Rectal smooth muscle tissue (tissue), 1 donor: ENCODE measurements around the gene SLC6A20.
"Not testable (repeated sequence)": the region's sequence is repeated elsewhere in the genome, so short reads cannot be mapped to it uniquely, and the experiment has no call there.

Experiments used
- H3K27ac ChIP-seq: one replicate; pipeline ENCODE4 v1.7.0; 2013; ENCODE audit warnings: low read depth, low read length, inconsistent platforms
- H3K27me3 ChIP-seq: one replicate; pipeline ENCODE4 v1.7.0; 2013; ENCODE audit warnings: low read length; ENCODE audit not compliant: control insufficient read depth, insufficient read depth
- H3K36me3 ChIP-seq: one replicate; pipeline ENCODE4 v1.7.0; 2013; ENCODE audit warnings: low read length; ENCODE audit not compliant: control insufficient read depth, insufficient read depth
- H3K4me1 ChIP-seq: one replicate; pipeline ENCODE4 v1.7.0; 2013; ENCODE audit warnings: low read length; ENCODE audit not compliant: control insufficient read depth, insufficient read depth
- H3K4me3 ChIP-seq: one replicate; pipeline ENCODE4 v1.7.0; 2013; ENCODE audit warnings: low read length
- H3K9ac ChIP-seq: one replicate; pipeline ENCODE4 v1.7.0; 2013; ENCODE audit warnings: low read length

Gene SLC6A20

GRCh38 chr3:45759851-45760250 is 36.5 kb downstream of the SLC6A20 start:
- H3K9ac ChIP-seq, result no peak overlapping the region
- no peaks in the 10 kb centered on the region for H3K4me1 ChIP-seq
- H3K4me3 ChIP-seq, result no peak overlapping the region
- H3K27me3 ChIP-seq, result no peaks in the 10 kb centered on the region
- no peaks in the 10 kb centered on the region for H3K36me3 ChIP-seq
- no peak overlapping the region for H3K27ac ChIP-seq

GRCh38 chr3:45758871-45759270 is 37.5 kb downstream of the SLC6A20 start:
- Histone ChIP-seq H3K36me3 (no peaks in the 10 kb centered on the region), H3K4me3 (no peak overlapping the region), H3K27me3 (no peaks in the 10 kb centered on the region), H3K9ac (no peak overlapping the region), H3K27ac (no peak overlapping the region), H3K4me1 (no peaks in the 10 kb centered on the region)

GRCh38 chr3:45757141-45757540 is 39.2 kb downstream of the SLC6A20 start:
- H3K27me3 ChIP-seq, H3K4me3 ChIP-seq, H3K27ac ChIP-seq, H3K36me3 ChIP-seq, H3K4me1 ChIP-seq, H3K9ac ChIP-seq: not testable (repeated sequence)

GRCh38 chr3:45756055-45756454 is 40.3 kb downstream of the SLC6A20 start:
- no peaks in the 10 kb centered on the region for H3K36me3 ChIP-seq
- H3K9ac ChIP-seq, result no peak overlapping the region
- no peak overlapping the region for H3K4me3 ChIP-seq
- H3K27ac ChIP-seq, result no peak overlapping the region
- no peaks in the 10 kb centered on the region for H3K27me3 ChIP-seq
- H3K4me1 ChIP-seq, result no peaks in the 10 kb centered on the region

- Histone ChIP-seq H3K27ac (no peak overlapping the region), H3K36me3 (no peaks in the 10 kb centered on the region), H3K27me3 (no peaks in the 10 kb centered on the region), H3K4me1 (no peaks in the 10 kb centered on the region), H3K9ac (no peak overlapping the region), H3K4me3 (no peak overlapping the region)
Measured at GRCh38 chr3:45754461-45754860, 41.9 kb downstream of the SLC6A20 start.

- H3K4me3 ChIP-seq, result no peak overlapping the region
- H3K9ac ChIP-seq, result no peak overlapping the region
- no peak overlapping the region for H3K27ac ChIP-seq
- no peaks in the 10 kb centered on the region for H3K36me3 ChIP-seq
- no peaks in the 10 kb centered on the region for H3K4me1 ChIP-seq
- no peaks in the 10 kb centered on the region for H3K27me3 ChIP-seq
Measured at GRCh38 chr3:45753095-45753494, 43.2 kb downstream of the SLC6A20 start.

- H3K4me1 ChIP-seq, result no peaks in the 10 kb centered on the region
- no peaks in the 10 kb centered on the region for H3K27me3 ChIP-seq
- no peak overlapping the region for H3K9ac ChIP-seq
- no peak overlapping the region for H3K4me3 ChIP-seq
- H3K36me3 ChIP-seq, result peaks cover 6% of the 10 kb centered on the region
- H3K27ac ChIP-seq, result no peak overlapping the region
Measured at GRCh38 chr3:45751537-45752242, 44.6 kb downstream of the SLC6A20 start.

- Histone ChIP-seq H3K27me3 (no peaks in the 10 kb centered on the region), H3K4me3 (no peak overlapping the region), H3K4me1 (no peaks in the 10 kb centered on the region), H3K9ac (no peak overlapping the region), H3K27ac (no peak overlapping the region), H3K36me3 (peaks cover 6% of the 10 kb centered on the region)
Measured at GRCh38 chr3:45749880-45750279, 46.5 kb downstream of the SLC6A20 start.

GRCh38 chr3:45749036-45749600 is 47.2 kb downstream of the SLC6A20 start:
- H3K36me3 ChIP-seq, H3K4me3 ChIP-seq, H3K27ac ChIP-seq: not testable (repeated sequence)

GRCh38 chr3:45748068-45748467 is 48.3 kb downstream of the SLC6A20 start:
- peaks cover 9% of the 10 kb centered on the region for H3K36me3 ChIP-seq
- H3K9ac ChIP-seq, result no peak overlapping the region
- H3K27ac ChIP-seq, result no peak overlapping the region
- no peak overlapping the region for H3K4me3 ChIP-seq
- no peaks in the 10 kb centered on the region for H3K4me1 ChIP-seq
- no peaks in the 10 kb centered on the region for H3K27me3 ChIP-seq

More at GRCh38 chr3:45749036-45749600, 47.2 kb downstream of the SLC6A20 start:
- not testable (repeated sequence) for H3K27me3 ChIP-seq, H3K4me1 ChIP-seq, H3K9ac ChIP-seq

- H3K4me3 ChIP-seq, result no peak overlapping the region
- H3K36me3 ChIP-seq, result peaks cover 9% of the 10 kb centered on the region
- no peak overlapping the region for H3K9ac ChIP-seq
- H3K4me1 ChIP-seq, result no peaks in the 10 kb centered on the region
- H3K27ac ChIP-seq, result no peak overlapping the region
- H3K27me3 ChIP-seq, result no peaks in the 10 kb centered on the region
Measured at GRCh38 chr3:45746777-45747622, 49.3 kb downstream of the SLC6A20 start.

GRCh38 chr3:45746165-45746776 is 50.1 kb downstream of the SLC6A20 start:
- H3K9ac ChIP-seq, result no peak overlapping the region
- H3K4me3 ChIP-seq, result no peak overlapping the region
- H3K27ac ChIP-seq, result no peak overlapping the region
- H3K36me3 ChIP-seq, result peaks cover 9% of the 10 kb centered on the region
- H3K4me1 ChIP-seq, result no peaks in the 10 kb centered on the region
- no peaks in the 10 kb centered on the region for H3K27me3 ChIP-seq
